Stimulated activated CD4-positive, alpha-beta T cell treated with anti-CD3 and anti-CD28 coated beads, Interleukin-12 subunit alpha, Interleukin-12 subunit beta, amount 100 ng/mL, for 24 hours (primary cell): ENCODE data around the gene MRGPRD.

Experiments used
- DNase-seq, 2 experiments: peaks; one replicate each; pipeline ENCODE4 v3.0.0-alpha.2; 2020; ENCODE audit warnings: low read depth in 2 of 2

The MRGPRD gene

DNA sequence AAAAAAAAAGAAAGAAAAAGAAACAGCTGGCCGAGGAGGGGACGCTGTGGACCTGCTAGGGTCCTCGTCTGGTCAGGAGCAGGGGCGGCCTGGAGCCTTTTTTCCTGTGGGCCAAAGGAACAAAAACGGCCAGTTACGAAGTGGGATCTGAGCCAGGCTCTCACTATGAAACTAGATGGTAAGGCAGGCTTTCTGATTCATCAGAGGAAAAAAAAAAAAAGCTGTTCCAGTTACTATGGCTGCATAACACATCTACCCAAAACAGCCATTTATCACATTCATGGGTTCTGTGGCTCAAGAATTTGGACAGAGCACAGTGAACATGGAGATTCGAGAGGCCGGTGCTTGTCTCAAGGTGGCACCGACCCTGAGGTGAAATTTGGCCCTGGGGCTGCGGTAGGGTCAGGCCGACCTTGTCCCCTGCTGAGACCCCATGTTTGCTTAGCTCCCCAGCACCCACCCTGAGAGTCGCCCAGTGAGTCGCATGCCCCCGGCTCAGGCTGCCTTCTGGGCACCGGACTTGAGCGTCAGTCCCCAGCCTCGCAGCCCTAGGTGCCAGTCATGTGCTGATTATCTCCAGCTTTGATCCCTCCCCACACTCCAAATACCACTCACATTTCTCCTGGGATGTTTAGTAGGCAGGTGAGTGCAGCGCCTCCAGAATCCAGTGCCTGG is 34.2 kb downstream of the MRGPRD start:
- DNase-seq, result no peak

DNA sequence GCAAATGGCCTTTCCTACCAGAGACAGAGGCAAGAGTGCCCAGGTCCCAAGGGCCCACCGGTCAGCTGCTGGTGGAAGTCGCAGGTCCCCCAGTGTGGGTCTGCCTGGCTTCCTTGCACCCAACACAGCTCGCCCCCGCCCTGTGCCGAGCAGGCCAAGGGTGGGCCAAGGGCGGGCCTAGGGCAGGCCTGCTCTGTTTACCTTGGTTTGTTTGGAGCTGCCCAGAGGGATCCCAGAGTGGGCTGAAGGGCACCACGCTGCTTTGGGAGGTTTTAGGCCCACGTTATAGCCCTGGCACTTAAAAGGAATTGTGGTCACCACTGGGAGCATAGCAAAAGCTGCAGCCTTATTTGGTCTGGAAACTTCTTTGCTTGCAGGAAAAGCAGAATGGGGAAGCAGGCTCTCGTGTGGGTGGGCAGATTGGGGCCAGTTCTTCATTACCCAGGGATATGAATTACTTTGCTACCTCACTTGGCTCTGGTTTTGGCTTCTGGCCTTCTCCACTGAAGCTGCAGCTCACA is 38.0 kb downstream of the MRGPRD start:
- DNase-seq, result no peak

DNA sequence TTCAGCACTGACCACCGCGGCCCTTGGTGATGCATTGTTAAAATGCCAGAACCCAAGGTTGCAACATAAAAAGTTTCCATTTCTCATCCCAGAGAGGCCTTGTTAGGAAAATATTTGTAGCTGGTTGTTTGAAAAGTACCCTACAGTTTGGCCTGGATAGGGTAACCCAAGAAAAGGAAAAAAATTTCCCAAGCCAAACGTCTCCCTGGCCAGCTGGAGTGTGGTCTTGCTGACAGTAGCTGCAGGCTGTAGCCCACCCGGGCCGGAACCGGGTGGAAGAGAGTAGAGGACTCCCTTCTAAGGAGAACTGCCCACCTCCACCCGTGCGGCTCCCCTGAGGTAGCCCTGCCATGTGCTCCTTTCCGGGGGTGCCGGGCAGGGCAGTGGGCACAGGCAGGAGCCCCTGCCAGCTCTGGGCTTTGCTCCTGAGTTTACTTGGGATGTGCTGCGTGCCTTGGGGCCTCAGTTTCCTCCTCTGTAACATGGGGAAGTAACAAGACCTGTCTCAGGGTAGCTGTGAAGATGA is 38.6 kb downstream of the MRGPRD start:
- DNase-seq, result no peak

DNA sequence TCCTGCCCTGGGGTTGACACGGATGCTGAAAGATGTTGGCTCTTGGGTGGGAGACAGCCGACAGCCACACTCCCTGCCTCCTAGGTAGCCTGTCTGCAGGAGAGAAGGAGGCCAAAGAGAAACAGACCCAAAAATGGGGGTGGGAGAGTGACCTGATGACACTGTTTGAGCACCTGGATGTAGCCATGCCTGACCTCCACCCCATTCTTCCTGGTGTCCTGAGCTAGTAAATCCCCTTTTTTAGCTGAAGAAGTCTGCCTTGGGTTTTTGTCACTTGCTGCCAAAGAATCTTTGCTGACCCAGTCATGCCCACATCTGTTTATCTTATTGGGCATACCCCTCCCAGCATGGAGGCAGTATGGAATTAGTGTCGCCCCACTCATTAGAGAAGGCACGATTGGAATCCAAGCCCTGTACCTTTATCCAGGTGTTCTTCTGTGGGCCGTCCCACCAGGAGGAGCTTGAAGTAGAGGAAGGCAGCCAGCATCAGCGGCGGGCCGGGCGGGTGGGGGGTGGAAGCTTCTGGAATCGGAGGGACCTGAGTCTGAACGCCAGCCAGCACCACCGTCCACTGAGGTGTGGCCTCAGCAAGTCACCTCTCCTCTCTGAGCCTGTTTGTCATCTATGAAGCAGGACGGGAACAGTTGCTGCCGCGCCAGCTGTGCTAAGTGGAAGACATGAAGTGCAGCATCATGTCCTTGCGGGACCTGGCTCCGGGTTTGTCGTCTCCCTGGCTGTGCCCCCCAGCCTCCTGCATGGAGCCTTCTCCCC is 39.3 kb downstream of the MRGPRD start:
- DNase-seq, result no peak

DNA sequence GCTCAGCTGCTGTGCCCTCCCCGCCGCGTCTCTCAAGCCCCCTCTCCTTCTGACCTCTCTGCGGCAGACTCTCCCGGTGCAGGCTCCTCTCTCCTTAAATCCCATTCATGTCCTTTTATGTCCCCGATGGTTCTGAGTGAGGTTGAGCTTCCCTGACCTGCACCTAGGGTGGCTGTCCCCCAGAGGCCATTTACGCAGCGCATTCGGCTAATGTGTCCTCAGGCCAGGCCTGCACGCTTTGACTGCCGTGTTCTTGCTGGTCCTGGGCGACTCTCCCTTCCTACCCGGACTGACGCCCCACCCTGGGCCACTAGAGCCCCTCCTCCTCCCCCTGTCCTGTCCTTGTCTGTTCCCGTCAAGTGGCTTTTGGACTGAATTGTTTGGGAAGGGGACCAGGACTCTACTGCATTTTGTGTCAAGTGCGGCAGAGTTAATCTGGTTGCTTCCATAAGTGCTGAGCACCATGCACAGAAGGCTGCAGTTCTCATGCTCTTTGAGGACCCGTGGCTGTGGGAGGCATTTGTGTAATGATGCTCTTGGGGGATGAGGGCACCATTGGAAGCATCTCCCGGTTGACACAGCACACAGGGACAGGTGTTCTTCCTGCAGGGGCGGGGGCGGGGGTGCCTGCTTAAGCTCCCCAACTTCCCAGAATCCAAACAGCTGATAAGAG is 40.0 kb downstream of the MRGPRD start:
- no peak for DNase-seq

DNA sequence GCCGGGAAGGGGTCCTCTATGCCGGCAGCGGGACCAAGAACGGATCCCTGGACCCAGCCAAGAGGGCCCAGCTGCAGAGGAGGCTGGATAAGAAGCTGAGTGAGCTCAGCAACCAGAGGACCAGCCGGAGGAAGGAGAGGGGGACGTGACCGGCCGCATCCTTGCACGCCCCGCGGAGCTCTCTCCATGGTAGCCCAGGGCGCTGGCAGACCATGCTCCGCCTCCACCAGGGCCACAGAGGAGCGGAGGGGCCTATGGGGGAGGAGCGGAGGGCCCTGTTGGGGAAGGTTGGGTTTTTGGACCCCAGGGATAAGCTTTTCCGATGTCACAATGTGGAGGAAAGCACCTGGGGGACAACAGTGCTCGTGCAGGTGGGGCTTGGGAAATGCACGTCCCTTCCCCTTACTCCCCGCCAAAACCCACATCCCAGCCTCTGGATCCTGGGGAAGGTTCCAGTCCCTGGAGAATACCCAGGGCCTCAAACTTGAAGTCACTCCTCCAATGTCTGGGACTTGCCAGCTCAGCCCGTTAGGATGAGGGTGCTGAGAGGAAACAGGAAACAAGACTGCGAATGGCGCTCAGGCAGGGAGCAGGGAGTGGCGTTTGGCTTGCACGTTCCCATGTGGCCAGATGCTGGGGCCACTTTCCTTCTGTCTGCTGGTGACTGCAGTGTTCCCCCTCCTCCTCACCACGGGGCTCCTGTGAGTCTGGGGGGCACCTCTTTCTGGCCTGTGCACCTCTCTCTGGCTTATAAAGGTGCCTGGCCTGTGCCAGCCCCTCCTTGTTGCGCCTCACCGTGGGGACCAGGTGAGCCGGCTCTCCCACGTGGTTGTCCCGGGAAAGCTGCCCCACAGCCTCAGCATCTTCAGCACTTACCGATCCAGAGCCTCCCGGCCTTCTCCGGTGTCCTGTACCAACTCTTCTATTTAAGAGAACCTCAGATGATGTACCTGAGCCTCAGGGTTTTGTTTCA is 40.9 kb downstream of the MRGPRD start:
- no peak for DNase-seq

DNA sequence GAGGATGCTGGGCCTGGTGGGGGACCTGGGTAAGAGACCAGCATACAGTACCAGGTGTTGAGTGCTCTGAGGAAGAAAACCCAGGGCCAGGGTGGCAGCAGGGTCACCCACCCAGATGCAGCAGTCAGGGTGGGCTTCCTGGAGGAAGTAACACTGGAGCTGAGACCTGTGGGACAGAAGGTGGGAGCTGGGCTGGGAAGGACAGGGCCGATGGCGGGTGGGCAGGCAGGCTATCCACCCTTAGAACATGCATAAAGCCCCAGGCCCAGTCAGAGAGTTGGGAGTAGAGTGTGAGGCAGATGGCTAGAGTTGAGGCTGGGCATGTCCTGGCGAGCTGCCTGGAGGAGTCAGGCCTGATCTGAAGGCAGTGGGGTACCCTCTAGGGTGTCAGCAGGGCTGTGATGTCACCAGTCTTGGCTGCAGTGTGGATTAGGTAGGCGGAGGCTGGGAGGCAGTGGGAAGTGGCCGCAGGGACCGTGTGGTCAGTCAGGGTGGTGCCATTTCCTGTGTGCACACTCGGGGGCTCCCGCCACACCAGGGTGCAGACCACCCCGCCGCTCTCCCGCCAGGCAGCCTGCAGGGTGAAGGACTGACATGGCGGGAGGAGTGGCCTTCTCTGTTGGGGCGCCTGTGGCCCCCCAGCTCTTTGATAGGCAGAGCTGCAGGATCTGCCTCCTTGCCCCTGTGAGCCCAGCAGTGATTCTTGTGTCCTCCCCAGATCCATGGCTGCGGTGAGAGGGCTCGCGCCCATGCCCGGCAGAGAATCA is 41.8 kb downstream of the MRGPRD start:
- DNase-seq, result no peak

DNA sequence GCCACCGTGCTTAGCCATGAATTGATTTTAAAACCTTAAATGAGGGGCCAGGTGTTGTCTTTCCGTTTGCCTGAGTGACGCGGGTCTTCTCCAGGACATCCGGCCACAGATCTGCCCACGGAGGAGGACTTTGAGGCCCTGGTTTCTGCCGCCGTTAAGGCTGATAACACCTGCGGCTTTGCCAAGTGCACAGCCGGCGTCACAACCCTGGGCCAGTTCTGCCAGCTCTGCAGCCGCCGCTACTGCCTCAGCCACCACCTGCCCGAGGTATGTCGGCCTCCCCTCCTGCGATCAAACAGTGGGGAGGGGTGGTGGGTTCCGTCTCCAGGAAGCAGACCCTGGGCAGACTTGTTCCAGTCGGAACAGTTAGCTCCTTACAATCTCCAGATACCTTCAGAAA is 42.7 kb downstream of the MRGPRD start:
- no peak for DNase-seq

DNA sequence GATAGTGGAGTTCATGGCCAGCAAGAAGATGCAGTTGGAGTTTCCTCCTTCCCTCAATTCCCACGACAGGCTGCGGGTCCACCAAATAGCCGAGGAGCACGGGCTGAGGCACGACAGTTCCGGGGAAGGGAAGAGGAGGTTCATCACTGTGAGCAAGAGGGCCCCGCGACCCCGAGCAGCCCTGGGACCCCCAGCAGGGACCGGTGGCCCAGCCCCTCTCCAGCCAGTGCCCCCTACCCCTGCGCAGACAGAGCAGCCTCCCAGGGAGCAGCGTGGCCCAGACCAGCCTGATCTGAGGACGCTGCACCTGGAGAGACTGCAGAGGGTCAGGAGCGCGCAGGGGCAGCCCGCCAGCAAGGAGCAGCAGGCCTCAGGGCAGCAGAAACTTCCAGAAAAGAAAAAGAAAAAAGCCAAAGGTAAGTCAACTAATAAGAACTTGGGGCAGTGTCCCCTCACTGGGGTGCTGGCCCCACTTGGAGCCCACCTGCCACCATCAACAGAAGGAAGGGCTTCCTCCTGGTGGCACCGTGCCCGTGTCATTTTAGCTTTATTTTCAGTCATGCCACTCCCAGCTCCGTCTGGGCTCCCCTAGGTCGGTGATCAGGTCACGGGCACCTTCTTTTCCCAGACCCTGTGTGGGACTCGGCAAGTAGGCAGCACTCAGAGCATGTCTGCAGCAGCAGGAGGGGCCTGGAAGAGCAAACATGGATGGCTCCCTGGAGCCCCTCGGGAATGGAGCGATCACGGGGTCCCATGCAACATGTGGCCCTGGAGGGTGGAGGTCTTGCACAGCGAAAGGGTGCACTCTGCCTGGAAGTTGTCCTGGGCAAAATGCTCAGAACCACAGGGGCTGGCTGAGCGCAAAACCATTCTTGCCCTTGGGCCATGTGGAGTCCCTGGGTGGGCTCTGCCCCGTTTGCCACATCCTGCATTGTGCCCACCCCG is 43.8 kb downstream of the MRGPRD start:
- DNase-seq, result no peak

DNA sequence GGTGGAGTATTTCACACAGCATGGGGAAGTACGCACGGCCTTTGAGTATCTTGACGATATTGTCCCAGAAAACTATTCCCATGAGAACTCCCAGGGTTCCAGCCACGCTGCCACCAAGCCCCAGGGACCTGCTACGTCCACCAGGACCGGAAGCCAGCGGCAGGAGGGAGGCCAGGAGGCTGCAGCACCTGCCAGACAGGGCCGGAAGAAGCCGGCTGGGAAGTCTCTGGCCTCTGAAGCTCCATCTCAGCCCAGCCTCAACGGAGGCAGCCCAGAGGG is 44.5 kb downstream of the MRGPRD start:
- DNase-seq, result no peak

DNA sequence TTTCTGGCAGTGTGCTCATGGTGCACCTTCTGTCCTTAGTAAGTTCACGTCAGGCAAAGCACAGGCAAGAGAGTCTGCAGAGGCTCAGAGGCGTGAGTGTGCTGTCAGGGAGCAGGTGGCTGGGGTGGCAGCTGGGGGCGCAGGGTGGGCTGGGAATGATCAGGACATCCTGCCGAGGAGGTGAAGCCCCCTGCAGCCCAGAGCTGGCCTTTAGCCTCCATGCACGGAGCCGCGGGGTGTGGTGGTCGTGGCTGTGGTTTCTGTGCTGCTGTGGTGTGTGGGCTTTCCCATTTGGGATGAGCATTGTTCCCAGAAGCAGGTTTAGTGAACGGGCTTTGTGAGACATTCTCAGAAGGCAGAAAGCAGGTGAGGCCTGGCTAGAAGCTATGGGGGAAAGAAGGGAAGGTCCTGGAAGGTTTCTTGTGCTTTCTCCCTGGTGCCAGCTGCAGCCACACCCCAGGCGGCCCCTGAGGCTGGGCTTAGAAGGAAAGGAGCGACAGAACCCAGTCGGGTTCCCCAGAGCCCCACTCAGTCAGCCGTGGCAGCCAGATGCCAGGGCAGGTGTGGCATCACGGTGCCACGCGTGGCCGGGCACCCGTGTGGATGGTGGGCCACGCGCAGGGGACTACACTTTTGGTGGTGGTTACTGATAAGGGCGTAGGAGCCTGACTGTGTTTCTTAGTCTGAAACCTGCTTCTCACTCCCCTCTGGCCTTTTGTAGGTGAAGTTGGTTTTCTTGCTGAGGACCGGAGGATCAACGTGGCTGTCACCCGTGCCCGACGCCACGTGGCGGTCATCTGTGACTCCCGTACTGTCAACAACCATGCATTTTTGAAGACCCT is 45.0 kb downstream of the MRGPRD start:
- DNase-seq, result no peak

DNA sequence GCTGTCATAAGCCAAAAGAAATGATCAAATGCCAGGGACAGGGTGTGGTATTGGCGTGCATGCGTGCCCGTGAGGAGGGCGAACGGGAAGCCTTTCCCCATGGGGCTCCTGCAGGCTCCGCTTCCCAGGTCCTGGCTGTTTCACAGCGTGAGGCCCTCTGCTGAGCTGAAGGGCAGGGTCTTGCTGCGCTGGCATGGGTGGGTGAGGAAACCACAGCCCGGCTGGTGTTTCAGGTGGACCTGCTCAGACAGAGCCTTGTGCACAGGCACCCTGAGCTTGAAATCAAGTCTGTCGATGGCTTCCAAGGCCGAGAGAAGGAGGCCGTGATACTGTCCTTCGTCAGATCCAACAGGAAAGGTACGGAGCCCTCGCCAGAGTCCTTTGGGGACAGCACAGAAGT is 45.7 kb downstream of the MRGPRD start:
- DNase-seq, result no peak

DNA sequence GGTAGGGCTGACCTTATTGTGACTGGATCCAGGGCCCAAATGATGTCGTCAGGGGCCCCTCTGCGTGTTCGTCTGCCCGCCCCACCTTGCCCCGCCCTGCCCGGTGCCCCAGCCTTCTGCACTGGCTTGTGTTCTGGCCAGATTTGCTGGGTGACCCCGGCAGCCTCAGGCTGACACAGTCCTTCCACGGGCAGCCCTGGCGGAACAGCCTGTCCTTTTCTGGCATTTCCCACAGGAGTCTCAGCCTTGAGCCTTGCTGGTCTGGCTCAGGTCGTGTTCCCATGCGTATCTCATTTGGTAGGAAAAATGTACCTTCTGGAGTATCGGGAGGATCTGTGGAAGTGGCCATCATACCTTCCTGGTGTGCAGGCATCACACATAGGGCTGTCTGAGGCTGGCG is 46.1 kb downstream of the MRGPRD start:
- no peak for DNase-seq

DNA sequence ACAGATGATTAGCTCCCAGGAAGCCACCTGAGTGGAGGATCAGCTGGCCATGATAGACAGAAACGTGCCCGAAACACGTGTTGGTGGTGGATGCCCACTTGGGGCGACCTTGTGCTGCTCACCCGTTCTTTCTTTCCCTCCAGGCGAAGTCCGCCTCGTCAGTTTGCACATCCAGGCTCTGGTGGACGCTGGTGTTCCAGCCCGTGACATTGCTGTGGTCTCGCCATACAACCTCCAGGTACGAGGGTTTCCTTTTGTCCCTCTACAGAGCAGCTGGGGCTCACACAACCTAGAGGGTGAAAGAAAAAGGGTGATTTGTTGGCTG is 46.5 kb downstream of the MRGPRD start:
- DNase-seq, result no peak

DNA sequence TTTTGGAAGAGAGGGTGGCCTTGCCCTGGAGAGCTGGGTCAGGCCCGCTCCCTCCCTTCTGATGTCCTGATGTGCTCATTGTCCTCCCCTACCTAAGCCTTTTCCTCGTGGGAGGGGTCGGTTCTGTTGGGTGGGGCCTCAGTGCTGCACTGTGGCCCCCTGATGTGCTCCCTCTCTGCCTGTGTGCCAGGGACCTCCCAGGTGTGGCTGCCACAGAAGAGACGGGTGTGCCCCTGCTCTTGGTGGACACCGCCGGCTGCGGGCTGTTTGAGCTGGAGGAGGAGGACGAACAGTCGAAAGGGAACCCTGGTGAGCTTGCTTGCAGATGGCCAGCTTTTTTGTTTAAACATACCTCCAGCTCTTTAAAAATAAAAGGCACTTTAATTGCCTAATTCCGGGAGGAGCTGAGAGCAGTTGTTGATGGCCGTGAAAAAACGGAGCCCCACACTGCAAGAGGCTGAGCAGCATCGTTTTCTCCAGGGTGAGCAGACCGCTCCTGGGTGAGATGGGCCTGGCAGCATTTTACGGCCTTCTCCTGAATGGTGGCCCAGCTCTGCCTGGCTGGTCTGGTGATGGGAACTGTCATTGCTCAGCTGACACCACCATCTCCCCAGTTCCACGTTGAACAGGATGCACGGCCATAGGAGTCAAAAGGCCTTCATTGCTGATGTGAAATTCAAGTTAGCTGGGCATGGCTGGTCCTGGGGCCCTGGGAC is 47.0 kb downstream of the MRGPRD start:
- no peak for DNase-seq

DNA sequence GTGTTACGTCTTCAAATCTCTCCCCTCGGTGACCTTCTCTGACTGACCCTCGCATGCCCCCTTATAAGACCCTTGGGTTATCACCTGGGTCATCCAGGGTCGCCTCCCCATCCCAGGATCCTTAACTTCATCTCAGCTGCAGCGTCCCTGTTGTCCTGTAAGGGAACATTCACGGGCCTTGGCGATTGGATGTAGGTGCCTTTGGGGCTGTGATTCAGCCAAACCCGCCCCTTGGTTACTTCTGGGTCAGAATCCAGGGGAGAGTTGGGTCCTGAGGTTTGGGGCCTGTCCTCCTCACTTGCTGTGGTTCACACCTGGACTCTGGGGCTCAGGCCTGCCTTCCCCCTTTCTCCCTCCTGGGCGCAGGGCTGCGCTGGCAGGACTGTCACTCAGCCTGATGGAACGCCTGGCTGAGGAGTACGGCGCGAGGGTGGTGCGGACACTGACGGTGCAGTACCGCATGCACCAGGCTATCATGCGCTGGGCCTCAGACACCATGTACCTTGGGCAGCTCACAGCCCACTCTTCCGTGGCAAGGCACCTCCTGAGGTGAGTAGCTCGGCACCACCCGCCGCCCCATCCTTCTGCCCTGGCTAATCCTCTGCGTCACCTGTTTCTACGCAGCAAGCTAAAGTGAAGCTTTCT is 47.7 kb downstream of the MRGPRD start:
- DNase-seq, result no peak

DNA sequence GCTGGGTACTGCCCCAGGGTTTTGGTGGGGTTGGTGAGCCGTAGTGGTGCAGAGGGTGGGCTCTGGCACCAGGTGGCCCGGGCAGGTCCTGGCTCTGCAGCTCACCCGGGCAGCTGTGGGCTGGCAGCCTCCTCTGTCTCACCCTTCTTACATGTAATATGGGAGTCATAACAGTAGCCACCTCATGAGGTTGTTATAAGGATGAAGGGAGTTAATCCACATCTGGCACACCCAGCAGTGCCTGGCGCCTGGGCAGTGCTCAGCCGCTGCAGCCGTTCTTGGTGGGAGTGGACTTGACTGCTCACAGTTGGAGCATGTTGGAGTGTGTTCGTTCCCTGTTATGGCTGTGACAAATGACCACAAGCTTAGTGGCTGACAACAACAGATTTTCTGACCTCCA is 48.4 kb downstream of the MRGPRD start:
- DNase-seq, result no peak

DNA sequence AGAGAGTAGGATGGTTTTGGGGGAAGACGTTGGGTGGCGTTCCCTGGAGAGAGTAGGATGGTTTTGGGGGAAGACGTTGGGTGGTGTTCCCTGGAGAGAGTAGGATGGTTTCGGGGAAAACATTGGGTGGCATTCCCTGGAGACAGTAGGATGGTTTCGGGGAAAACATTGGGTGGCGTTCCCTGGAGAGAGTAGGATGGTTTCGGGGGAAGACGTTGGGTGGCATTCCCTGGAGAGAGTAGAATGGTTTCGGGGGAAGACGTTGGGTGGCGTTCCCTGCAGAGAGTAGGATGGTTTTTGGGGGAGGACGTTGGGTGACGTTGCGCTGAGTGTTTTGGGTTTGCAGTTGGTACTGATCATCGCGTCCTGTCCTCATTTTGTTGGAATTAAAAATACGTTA is 48.9 kb downstream of the MRGPRD start:
- DNase-seq, result no peak
